ENCODE measurements around the gene SP140. TPM values are rescaled to one million over a fixed set of nuclear protein-coding genes. Genes with fewer than 3 reads are reported as not detected.

The SP140 gene
- total and polyA plus RNA-seq, 9 of the 15 experiments (the other 6 are each of a cell fraction or from before 2014, with no cell fraction given): 0.04 to 1.1 (median 0.57) TPM; not detected in 1

GRCh38 chr2:230322561-230323384 lies 97.2 kb downstream of the SP140 start:
- in situ Hi-C loops (cut with MboI): no loop called here
- Histone ChIP-seq H3K27ac (ENCODE audit: extremely low read depth, low read depth, low read length) (no peak overlapping the region), H3K9ac (ENCODE audit: insufficient read depth in 1 of 2, low read depth in 2 of 2, low read length in 2 of 2) (no peak overlapping the region), H4K20me1 (replicated peaks; ENCODE audit: control insufficient read depth, insufficient read depth, low read length) (no peaks in the 10 kb centered on the region), H3K4me2 (ENCODE audit: insufficient read depth, low read length) (0 out of 2 replicates have a peak overlapping the region, but pooled peaks have one; percentile 55), H3K9me3 (replicated peaks; ENCODE audit: control insufficient read depth, insufficient read depth, low read depth, low read length) (peaks cover 5% of the 10 kb centered on the region), H3K27me3 (ENCODE audit: control insufficient read depth in 2 of 2, insufficient read depth in 2 of 2, low read length in 2 of 2) (no peaks in the 10 kb centered on the region), H2AFZ (ENCODE audit: low read depth, low read length) (peak overlapping the region; percentile 95), H3K79me2 (ENCODE audit: control insufficient read depth, insufficient read depth, low read length) (peaks cover 4% of the 10 kb centered on the region; the same call in 2 of the 3 replicates), H3K36me3 (ENCODE audit: control insufficient read depth, insufficient read depth, low read length) (no peaks in the 10 kb centered on the region), H3K4me3 (no peak overlapping the region), H3K4me1 (replicated peaks in 1 of 2; ENCODE audit: control insufficient read depth in 2 of 2, insufficient read depth in 2 of 2, low read length in 2 of 2) (peaks cover 0 to 16% of the 10 kb centered on the region in 2 experiments; a peak in 3 of 5 replicates), H3K9me1 (ENCODE audit: control insufficient read depth, insufficient read depth, low read length) (no peaks in the 10 kb centered on the region)
- no peak for ATAC-seq
- intact Hi-C loops (cut with micrococcal nuclease): loop anchor here (10.0 kb wide), 1 partner anchor 292 kb away; no protein-coding TSS in a partner anchor
- WGBS (ENCODE audit: insufficient coverage, low coverage, missing lambda C conversion rate): 13% methylated on average over 6 of the region's 12 CpGs
- peak; percentile 57 for FAIRE-seq
- ChIA-PET POLR2A (interaction anchor here (0.6 kb wide), 1 partner anchor 681 kb away, joined by 3 read pairs; no protein-coding TSS in a partner anchor), CTCF (ENCODE audit: low intra/inter-chr PET ratio) (interaction anchor here (0.5 kb wide), 1 partner anchor 288 kb away, joined by 4 read pairs; no protein-coding TSS in a partner anchor)
- no TSS peak for BruUV-seq (replicated peaks)
- no peak for DNase-seq (ENCODE audit: extremely low read depth in 1 of 4, low spot score in 3 of 4)
- no peak for TF ChIP-seq ZBTB12 (CRISPR knock-in tag; IDR thresholded peaks at IDR 0.05)
- TF ChIP-seq ZNF778 (CRISPR knock-in tag; IDR thresholded peaks at IDR 0.05): no peak
- TF ChIP-seq RBM34 (IDR thresholded peaks at IDR 0.05; ENCODE audit: borderline replicate concordance, insufficient read depth, low read length): no peak
- TF ChIP-seq NFIC (IDR thresholded peaks at IDR 0.05): no peak
- no peak for TF ChIP-seq BACH1 (tag; IDR thresholded peaks at IDR 0.05)
- peak; percentile 16 for TF ChIP-seq RBM25 (IDR thresholded peaks at IDR 0.05; ENCODE audit: low read depth, low read length, severe bottlenecking)
- peak; percentile 97 for TF ChIP-seq HLTF (IDR thresholded peaks at IDR 0.05)
- TF ChIP-seq MYC (IDR thresholded peaks at IDR 0.05; ENCODE audit: low read depth, low read length): no peak
- no peak for TF ChIP-seq MYC (CRISPR knock-in tag; IDR thresholded peaks at IDR 0.05; ENCODE audit: borderline replicate concordance, low read depth)
